H9 (cell line): Measurements from ENCODE around the gene KIAA1328. TPM values are rescaled to one million over a fixed set of nuclear protein-coding genes. Genes with fewer than 3 reads are reported as not detected.

Experiments used
- DNase-seq: peaks from one replicate; pipeline ENCODE4 v3.0.0-alpha.2; 2017
- H2AFZ ChIP-seq: one replicate; pipeline ENCODE4 v1.6.1; 2013; ENCODE audit warnings: mild to moderate bottlenecking, low read length, control low read depth, moderate library complexity
- H2AK5ac ChIP-seq: 2 replicates; pipeline ENCODE4 v1.6.1; 2013; ENCODE audit warnings: low read length, control low read depth, mixed read lengths; ENCODE audit not compliant: insufficient read length
- H2BK120ac ChIP-seq: one replicate; pipeline ENCODE4 v1.6.1; 2013; ENCODE audit warnings: low read depth, mild to moderate bottlenecking, low read length, control low read depth, inconsistent platforms; ENCODE audit not compliant: poor library complexity, severe bottlenecking
- H2BK12ac ChIP-seq: 2 replicates; pipeline ENCODE4 v1.6.1; 2013; ENCODE audit warnings: low read length, control low read depth, mixed read lengths, low read depth; ENCODE audit not compliant: insufficient read length
- H2BK15ac ChIP-seq: 2 replicates; pipeline ENCODE4 v1.6.1; 2013; ENCODE audit warnings: low read depth, low read length, control low read depth
- H2BK20ac ChIP-seq: one replicate; pipeline ENCODE4 v1.6.1; 2013; ENCODE audit warnings: low read depth, mild to moderate bottlenecking, low read length, control low read depth, inconsistent platforms; ENCODE audit not compliant: poor library complexity, severe bottlenecking
- H2BK5ac ChIP-seq: 2 replicates; pipeline ENCODE4 v1.6.1; 2013; ENCODE audit warnings: low read length, control low read depth, mixed read lengths; ENCODE audit not compliant: insufficient read length
- H3K14ac ChIP-seq: 2 replicates; pipeline ENCODE4 v1.6.1; 2013; ENCODE audit warnings: low read length, control low read depth; ENCODE audit not compliant: insufficient read depth
- H3K18ac ChIP-seq: 2 replicates; pipeline ENCODE4 v1.6.1; 2013; ENCODE audit warnings: low read depth, mild to moderate bottlenecking, mixed read lengths, low read length, control low read depth; ENCODE audit not compliant: insufficient read length
- H3K23ac ChIP-seq: 2 replicates; pipeline ENCODE4 v1.6.1; 2013; ENCODE audit warnings: low read length, control low read depth, mixed read lengths, low read depth; ENCODE audit not compliant: insufficient read length
- H3K23me2 ChIP-seq: 2 replicates; pipeline ENCODE4 v1.6.1; 2013; ENCODE audit warnings: low read depth, mild to moderate bottlenecking, mixed read lengths, low read length, control low read depth; ENCODE audit not compliant: insufficient read length, poor library complexity, severe bottlenecking
- H3K27ac ChIP-seq: 2 replicates; pipeline ENCODE4 v1.5.1; 2013; ENCODE audit warnings: low read length, control low read depth, mixed read lengths, low read depth; ENCODE audit not compliant: insufficient read length
- H3K27me3 ChIP-seq: 2 replicates; pipeline ENCODE4 v1.6.1; 2013; ENCODE audit warnings: low read length, control low read depth, inconsistent platforms; ENCODE audit not compliant: insufficient read depth
- H3K4ac ChIP-seq: 2 replicates; pipeline ENCODE4 v1.6.1; 2013; ENCODE audit warnings: low read depth, mild to moderate bottlenecking, control low read depth, inconsistent platforms, low read length, moderate library complexity
- H3K4me1 ChIP-seq: 2 replicates; pipeline ENCODE4 v1.6.1; 2013; ENCODE audit warnings: low read length, control low read depth, inconsistent platforms; ENCODE audit not compliant: insufficient read depth
- H3K4me2 ChIP-seq: 2 replicates; pipeline ENCODE4 v1.6.1; 2013; ENCODE audit warnings: low read length, control low read depth, mixed read lengths; ENCODE audit not compliant: insufficient read length, insufficient read depth
- H3K56ac ChIP-seq: 2 replicates; pipeline ENCODE4 v1.6.1; 2013; ENCODE audit warnings: low read depth, mild to moderate bottlenecking, mixed read lengths, low read length, control low read depth; ENCODE audit not compliant: insufficient read length
- H3K79me1 ChIP-seq: 2 replicates; pipeline ENCODE4 v1.6.1; 2013; ENCODE audit warnings: low read depth, mild to moderate bottlenecking, moderate library complexity, low read length, control low read depth, inconsistent platforms; ENCODE audit not compliant: insufficient read depth, poor library complexity, severe bottlenecking
- H3K79me2 ChIP-seq: 2 replicates; pipeline ENCODE4 v1.6.1; 2013; ENCODE audit warnings: low read length, control low read depth, inconsistent platforms; ENCODE audit not compliant: insufficient read depth
- H3K9ac ChIP-seq: 2 replicates; pipeline ENCODE4 v1.6.1; 2013; ENCODE audit warnings: low read length, control low read depth, mixed read lengths; ENCODE audit not compliant: insufficient read length; ENCODE audit errors: extremely low read depth
- H3K9me3 ChIP-seq: one replicate; pipeline ENCODE4 v1.6.1; 2013; ENCODE audit warnings: low read depth, low read length, inconsistent platforms; ENCODE audit not compliant: control insufficient read depth
- H3T11ph ChIP-seq: one replicate; pipeline ENCODE4 v1.6.1; 2013; ENCODE audit warnings: mild to moderate bottlenecking, low read length, control low read depth, inconsistent platforms
- H4K20me1 ChIP-seq: one replicate; pipeline ENCODE4 v1.6.1; 2013; ENCODE audit not compliant: control insufficient read depth, insufficient read length, insufficient read depth
- H4K5ac ChIP-seq: 2 replicates; pipeline ENCODE4 v1.6.1; 2013; ENCODE audit warnings: low read depth, mild to moderate bottlenecking, mixed read lengths, low read length, control low read depth; ENCODE audit not compliant: insufficient read length
- H4K8ac ChIP-seq: replicated peaks from 2 replicates; pipeline ENCODE4 v1.6.1; 2013; ENCODE audit warnings: low read length, control low read depth, mixed read lengths, low read depth; ENCODE audit not compliant: insufficient read length
- H4K91ac ChIP-seq: 2 replicates; pipeline ENCODE4 v1.6.1; 2013; ENCODE audit warnings: low read depth, mild to moderate bottlenecking, moderate library complexity, mixed read lengths, low read length, control low read depth; ENCODE audit not compliant: insufficient read length
- H3K27ac Mint-ChIP-seq, 3 experiments: 2 replicates in 2 of 3; 3 replicates in 1 of 3; pipeline ENCODE4 v1.8.0; 2020 to 2021; ENCODE audit warnings: mixed read lengths in 3 of 3, mild to moderate bottlenecking in 1 of 3, moderate library complexity in 1 of 3
- H3K27me3 Mint-ChIP-seq: 2 replicates; pipeline ENCODE4 v1.8.0; 2021; ENCODE audit warnings: low read depth, mild to moderate bottlenecking, moderate library complexity, mixed read lengths
- H3K36me3 Mint-ChIP-seq, 3 experiments: 2 replicates in 2 of 3; 3 replicates in 1 of 3; pipeline ENCODE4 v1.8.0; 2020 to 2021; ENCODE audit warnings: low read depth in 3 of 3, mixed read lengths in 3 of 3; ENCODE audit not compliant: insufficient read depth in 1 of 3
- H3K4me1 Mint-ChIP-seq, 2 experiments: 2 replicates each; pipeline ENCODE4 v1.8.0; 2020; ENCODE audit warnings: mixed read lengths in 2 of 2
- H3K4me3 Mint-ChIP-seq, 2 experiments: 2 replicates in 1 of 2; 3 replicates in 1 of 2; pipeline ENCODE4 v1.8.0; 2020 to 2021; ENCODE audit warnings: mild to moderate bottlenecking in 2 of 2, mixed read lengths in 2 of 2, moderate library complexity in 1 of 2
- H3K9me3 Mint-ChIP-seq, 2 experiments: 2 replicates in 1 of 2; 3 replicates in 1 of 2; pipeline ENCODE4 v1.8.0; 2020; ENCODE audit warnings: mild to moderate bottlenecking in 2 of 2, mixed read lengths in 2 of 2, moderate library complexity in 1 of 2
- WGBS: extraction: QIAGEN DNeasy Blood & Tissue Kit; methylation state at CpG from one replicate; pipeline ENCODE4 v1.1.7; 2013; ENCODE audit warnings: missing lambda C conversion rate, low lambda C conversion rate, mixed read lengths; ENCODE audit not compliant: insufficient read length; ENCODE audit errors: extremely low coverage; 5-methylcytosine and 5-hydroxymethylcytosine counted together
- total RNA-seq: library from RNA; stranded (reverse); gene quantifications from 2 replicates; pipeline ENCODE4 v1.2.1, GENCODE V29; 2021
- TF ChIP-seq, protein P1 (sequence below): fragments of 200-600 bp; sonication (generic); conservative IDR thresholded peaks from 3 replicates; pipeline ENCODE4 v1.8.0; 2021; ENCODE audit warnings: antibody characterized with exemption, mild to moderate bottlenecking

KIAA1328 gene
- total RNA-seq, 1 experiment from 2014 or later: 4.9 TPM

DNA sequence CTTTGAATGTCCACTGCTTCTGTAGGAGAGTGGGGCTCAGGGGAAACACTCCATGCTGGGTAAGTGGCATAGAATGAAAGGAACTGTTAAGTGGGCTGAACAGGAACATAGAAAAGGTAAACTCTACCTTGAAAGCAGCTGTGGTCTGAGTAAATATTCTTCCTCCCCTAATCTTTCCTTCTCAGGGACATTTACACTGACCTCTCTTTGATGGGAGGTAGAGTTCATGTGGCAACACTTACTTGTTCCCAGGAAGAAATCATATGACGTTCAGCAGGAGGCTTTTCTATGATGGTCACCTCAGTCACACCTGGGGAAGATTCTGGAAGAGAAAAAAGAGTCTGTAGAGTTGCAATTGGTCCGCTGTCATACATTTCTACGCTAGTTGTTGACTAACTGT, 10.3 kb upstream of the KIAA1328 start:
- no CpG with 5 or more reads among the region's 3 CpGs for WGBS
- no peaks in the 10 kb centered on the region for H3K27me3 Mint-ChIP-seq

More for the DNA sequence above, 10.3 kb upstream of the KIAA1328 start:
- Histone ChIP-seq H3K9me3 (no peaks in the 10 kb centered on the region), H4K20me1 (no peaks in the 10 kb centered on the region), H3K18ac (no peak overlapping the region), H2AK5ac (no peak overlapping the region), H2BK120ac (no peak overlapping the region), H2AFZ (no peak overlapping the region), H2BK5ac (no peak overlapping the region), H3K4ac (no peak overlapping the region), H4K91ac (no peak overlapping the region), H2BK15ac (no peak overlapping the region), H2BK12ac (no peak overlapping the region), H3T11ph (no peak overlapping the region), H4K8ac (no peak overlapping the region), H3K4me2 (no peak overlapping the region), H3K9ac (no peak overlapping the region), H3K4me1 (no peaks in the 10 kb centered on the region), H3K27me3 (no peaks in the 10 kb centered on the region; the same call in 1 of the 2 replicates), H4K5ac (no peak overlapping the region), H3K14ac (no peak overlapping the region), H3K23me2 (no peaks in the 10 kb centered on the region), H3K79me2 (no peaks in the 10 kb centered on the region), H3K27ac (no peak overlapping the region), H2BK20ac (no peak overlapping the region), H3K79me1 (peaks cover 3% of the 10 kb centered on the region), H3K23ac (no peak overlapping the region), H3K56ac (no peak overlapping the region)
- TF ChIP-seq, protein P1, sequence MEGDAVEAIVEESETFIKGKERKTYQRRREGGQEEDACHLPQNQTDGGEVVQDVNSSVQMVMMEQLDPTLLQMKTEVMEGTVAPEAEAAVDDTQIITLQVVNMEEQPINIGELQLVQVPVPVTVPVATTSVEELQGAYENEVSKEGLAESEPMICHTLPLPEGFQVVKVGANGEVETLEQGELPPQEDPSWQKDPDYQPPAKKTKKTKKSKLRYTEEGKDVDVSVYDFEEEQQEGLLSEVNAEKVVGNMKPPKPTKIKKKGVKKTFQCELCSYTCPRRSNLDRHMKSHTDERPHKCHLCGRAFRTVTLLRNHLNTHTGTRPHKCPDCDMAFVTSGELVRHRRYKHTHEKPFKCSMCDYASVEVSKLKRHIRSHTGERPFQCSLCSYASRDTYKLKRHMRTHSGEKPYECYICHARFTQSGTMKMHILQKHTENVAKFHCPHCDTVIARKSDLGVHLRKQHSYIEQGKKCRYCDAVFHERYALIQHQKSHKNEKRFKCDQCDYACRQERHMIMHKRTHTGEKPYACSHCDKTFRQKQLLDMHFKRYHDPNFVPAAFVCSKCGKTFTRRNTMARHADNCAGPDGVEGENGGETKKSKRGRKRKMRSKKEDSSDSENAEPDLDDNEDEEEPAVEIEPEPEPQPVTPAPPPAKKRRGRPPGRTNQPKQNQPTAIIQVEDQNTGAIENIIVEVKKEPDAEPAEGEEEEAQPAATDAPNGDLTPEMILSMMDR: no peak
- no peaks in the 10 kb centered on the region for H3K9me3 Mint-ChIP-seq
- H3K4me1 Mint-ChIP-seq: peaks cover 0 to 6% of the 10 kb centered on the region in 2 experiments; a peak in 2 of 4 replicates
- H3K27ac Mint-ChIP-seq: no peak overlapping the region; a peak in 1 of 7 replicates
- H3K36me3 Mint-ChIP-seq: peaks cover 14 to 49% (median 27%) of the 10 kb centered on the region in 3 experiments; a peak in 6 of 7 replicates
- no peak overlapping the region for H3K4me3 Mint-ChIP-seq
- no peak for DNase-seq
